Umbilical cord (tissue), 2 donors: ENCODE results near the gene MLST8. TPM values are rescaled to one million over a fixed set of nuclear protein-coding genes. Genes with fewer than 3 reads are reported as not detected.

Source experiments
- DNase-seq: peaks from one replicate; pipeline ENCODE4 v3.0.0-alpha.2; 2015; ENCODE audit warnings: low spot score
- total RNA-seq: library from RNA; depleted of rRNA; stranded (reverse); fragments of >200 nt; gene quantifications from one replicate; pipeline ENCODE4 v1.2.3, GENCODE V29; 2014; ENCODE audit warnings: low replicate concordance; ENCODE audit not compliant: insufficient read depth

Gene MLST8
- total RNA-seq, 1 donor from 2014 or later, result 25.8 TPM

DNA sequence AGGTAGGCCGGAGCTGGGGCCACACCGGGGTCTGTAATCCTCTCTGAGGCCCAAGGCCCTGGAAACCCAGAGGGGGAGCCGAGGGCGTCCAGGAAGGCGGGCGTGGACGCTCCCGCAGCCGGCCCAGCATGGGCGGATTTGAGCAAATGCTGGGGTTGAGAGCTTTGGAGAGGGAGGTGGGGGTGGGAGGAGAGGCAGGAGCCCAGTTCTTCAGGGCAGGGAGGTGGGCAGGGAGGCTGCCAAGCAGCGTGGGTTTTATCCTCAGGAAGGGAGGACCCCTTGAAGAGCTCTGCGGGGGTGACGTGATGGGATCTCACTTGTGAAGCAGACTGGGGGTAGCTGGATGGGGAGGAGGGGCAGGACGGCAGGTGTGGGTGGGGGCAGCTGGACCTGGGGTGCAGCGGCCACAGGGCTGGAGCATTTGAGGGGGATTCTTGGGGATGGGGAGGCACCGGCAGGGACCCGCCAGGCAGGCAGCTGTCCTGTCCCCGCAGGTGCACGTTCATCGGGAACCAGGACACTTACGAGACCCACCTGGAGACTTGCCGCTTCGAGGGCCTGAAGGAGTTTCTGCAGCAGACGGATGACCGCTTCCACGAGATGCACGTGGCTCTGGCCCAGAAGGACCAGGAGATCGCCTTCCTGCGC, 32.4 kb upstream of the MLST8 start:
- no peak for DNase-seq

GRCh38 chr16:2173366-2173765, 31.9 kb upstream of the MLST8 start:
- DNase-seq, result no peak

GRCh38 chr16:2173916-2174315, 31.3 kb upstream of the MLST8 start:
- DNase-seq, result no peak

GRCh38 chr16:2174396-2175131, 30.7 kb upstream of the MLST8 start:
- DNase-seq, result no peak

DNA sequence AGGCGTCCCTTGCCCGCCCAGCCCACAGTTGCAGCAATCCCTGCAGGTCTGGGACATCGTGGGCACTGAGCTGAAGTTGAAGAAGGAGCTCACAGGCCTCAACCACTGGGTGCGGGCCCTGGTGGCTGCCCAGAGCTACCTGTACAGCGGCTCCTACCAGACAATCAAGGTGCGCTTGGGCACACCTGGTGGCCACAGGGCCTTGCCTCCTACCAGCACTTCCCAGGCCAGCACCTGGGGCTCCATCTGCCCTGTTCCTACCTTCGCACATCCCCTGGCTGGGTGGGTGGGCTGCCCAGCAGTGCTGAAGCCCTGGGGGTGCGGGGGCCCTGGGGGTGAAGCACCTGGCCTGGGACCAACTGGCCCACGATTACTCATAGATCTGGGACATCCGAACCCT, 29.8 kb upstream of the MLST8 start:
- DNase-seq, result no peak

GRCh38 chr16:2176047-2176446, 29.2 kb upstream of the MLST8 start:
- DNase-seq, result no peak

DNA sequence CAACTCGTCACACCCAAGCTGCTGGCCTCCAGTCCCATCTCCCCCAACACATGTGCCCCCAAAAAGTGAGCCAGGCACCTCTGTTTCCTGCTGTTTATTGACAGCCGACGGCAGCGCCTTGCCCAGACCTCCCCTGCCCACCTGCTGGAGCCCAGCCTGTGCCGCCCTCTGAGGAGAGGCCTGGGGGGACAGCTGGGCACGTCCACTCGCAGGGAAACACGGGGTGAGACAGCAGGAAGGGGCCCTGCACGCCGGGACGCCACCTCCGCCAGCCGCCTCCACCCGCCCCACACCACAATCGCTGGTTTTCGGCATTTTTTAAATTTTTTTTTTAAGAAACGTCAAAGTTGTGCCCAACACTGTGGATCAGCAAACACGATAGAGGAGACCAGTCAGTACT, 28.2 kb upstream of the MLST8 start:
- no peak for DNase-seq

DNA sequence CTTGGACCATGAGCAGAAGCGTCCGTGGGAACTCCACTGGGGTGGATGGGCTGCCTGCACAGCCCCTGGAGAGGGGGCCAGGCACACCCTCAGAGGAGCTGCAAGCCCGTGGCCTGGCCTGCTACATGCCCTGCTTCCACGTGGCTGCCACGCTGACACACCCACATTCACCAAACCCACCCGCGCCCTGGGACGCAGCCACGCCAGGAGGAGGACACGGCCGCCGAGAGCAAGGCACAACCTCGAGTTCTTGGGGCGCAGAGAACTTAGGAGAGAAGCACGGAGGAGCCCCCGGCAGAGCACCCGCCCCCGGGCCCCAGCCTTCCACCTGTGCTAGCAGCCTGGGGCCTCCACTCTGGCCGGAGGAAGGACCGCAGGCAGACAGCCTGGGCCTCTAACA, 27.7 kb upstream of the MLST8 start:
- DNase-seq, result no peak

DNA sequence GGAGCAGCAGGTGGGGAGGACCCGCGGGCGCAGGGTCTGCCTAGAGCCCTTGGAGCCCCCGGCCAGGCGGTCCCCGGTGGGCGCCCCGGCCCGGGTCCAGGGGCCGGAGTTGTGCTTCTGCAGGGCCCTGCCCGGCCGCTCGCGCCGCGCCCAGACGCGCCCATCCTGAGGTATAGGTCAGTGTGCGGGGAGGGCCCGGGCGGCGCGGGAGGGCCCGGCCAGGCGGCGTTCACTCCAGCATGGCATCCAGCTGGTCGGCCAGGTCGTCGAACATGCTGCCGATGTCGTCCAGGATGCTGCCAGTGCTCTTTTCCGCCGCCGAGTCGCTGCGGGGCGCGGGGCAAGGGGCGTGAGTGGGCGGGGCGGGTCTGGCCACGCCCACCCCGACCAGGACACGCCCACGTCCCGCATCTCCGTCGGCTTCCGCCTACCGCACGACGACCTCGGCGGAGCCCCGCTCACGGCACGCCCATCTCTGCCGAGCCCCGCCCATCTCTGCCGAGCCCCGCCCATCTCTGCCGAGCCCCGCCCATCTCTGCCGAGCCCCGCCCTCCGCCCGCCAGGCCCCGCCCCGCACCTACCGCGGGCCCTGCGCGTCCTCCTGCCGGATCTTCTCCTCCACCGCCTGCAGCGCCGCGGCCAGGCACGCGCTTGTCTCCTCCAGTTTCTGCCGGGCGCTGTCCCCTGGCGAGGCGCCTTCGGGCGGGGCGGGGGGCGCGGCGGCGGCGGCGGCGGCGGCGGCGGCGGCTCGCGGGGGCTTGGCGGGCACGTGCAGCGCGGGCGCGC, 26.7 kb upstream of the MLST8 start:
- DNase-seq, result no peak

GRCh38 chr16:2179107-2179501, 26.1 kb upstream of the MLST8 start:
- no peak for DNase-seq

GRCh38 chr16:2179576-2179975, 25.7 kb upstream of the MLST8 start:
- no peak for DNase-seq

DNA sequence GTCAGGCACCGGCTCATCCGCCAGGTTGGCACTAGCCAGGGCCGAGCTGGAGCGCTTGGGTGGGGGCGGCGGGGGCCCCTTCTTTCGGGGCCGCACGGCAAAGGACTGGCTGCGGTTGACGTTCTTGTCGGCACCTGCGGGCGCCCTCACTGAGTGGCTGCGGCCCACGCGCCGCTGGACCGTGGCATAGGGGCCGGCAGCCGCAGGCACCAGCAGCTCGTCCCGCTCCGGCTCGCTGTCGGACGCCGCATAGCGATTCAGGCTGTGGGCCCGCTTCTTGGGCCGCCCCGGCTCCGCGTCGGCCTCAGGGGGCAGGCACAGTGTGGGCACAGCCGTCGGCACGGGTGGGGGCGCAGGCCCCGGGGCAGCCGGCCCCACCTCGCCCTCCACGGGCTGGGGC, 24.8 kb upstream of the MLST8 start:
- DNase-seq, result no peak

- no peak for DNase-seq
Measured at GRCh38 chr16:2180962-2181923, 24.0 kb upstream of the MLST8 start.

DNA sequence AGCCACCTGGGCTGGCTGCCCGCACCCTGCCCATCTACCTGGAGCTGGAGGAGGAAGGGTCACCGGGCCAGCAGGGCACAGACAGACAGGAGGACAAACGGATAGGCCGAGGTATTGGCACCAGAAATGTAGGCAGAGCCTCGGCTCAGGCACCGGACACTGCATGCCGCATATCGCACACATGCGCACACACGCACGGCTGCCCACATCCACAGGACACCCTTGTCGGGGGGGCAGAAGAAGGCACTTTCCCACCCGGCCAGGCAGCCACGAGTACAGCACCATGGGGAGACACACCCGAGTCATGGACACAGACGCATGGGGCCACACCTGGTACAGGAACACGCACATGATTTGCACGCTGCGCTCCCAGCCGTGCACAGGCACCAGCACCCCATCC, 23.3 kb upstream of the MLST8 start:
- DNase-seq, result no peak

GRCh38 chr16:2183671-2184070, 21.6 kb upstream of the MLST8 start:
- no peak for DNase-seq

DNA sequence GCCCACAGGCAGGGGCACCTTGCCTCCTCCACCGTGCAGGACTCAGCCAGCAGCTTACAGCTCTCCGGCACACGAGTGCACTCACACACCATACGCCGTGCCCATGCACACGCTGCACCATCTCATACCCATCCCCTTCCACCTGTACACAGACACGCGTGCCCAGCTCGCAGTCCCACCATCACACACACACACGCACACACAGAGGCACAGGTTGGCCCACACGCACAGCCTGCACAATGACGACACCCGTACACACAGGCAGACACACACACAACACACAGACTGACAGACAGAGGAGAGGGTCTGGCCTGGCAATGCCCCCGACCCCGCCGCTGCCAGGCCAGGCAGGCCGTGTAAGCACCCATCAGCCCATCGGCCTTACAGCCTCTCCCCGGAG, 20.9 kb upstream of the MLST8 start:
- DNase-seq, result no peak

DNA sequence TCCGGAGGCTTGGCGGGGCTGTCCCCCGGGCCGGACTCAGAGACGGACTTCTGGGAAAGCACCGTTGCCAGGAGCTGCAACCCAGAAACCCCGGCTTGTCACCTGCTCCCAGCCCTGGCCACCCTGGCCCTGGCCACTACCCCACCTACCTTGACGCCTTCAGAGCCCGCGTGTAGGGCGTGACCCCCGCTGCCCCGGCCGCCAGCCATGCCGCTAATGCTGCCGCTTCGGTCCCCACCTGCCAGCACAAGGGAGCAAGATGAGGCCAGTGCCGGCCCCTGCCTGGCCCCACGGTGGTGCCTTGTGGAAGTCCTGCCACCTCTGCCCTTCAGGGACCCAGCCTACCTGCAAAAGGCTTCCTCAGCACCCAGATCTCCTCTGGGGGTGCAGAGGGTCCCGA, 20.3 kb upstream of the MLST8 start:
- no peak for DNase-seq

GRCh38 chr16:2186064-2186463, 19.2 kb upstream of the MLST8 start:
- no peak for DNase-seq

- DNase-seq, result no peak
Measured at GRCh38 chr16:2186505-2186904, 18.7 kb upstream of the MLST8 start.

GRCh38 chr16:2187212-2187611, 18.0 kb upstream of the MLST8 start:
- DNase-seq, result no peak

- DNase-seq, result no peak
Measured at GRCh38 chr16:2188395-2188794, 16.9 kb upstream of the MLST8 start.
